Uterus (tissue), 4 donors: ENCODE measurements around the gene TRAPPC8. TPM values are rescaled to one million over a fixed set of nuclear protein-coding genes. Genes with fewer than 3 reads are reported as not detected.
"Not testable (repeated sequence)": the region's sequence is repeated elsewhere in the genome, so short reads cannot be mapped to it uniquely, and the experiment has no call there.

Source experiments
- DNase-seq, 2 donors: peaks; one replicate each; pipeline ENCODE4 v3.0.0-alpha.2; 2019 to 2020
- H3K27ac ChIP-seq, 2 donors: fragments of 200-600 bp; sonication (generic); 1 replicate in 1 of 2; 2 replicates in 1 of 2; pipeline ENCODE4 v1.5.1; 2016 to 2018
- H3K27me3 ChIP-seq, 2 donors: fragments of 200-600 bp; sonication (generic); one replicate each; pipeline ENCODE4 v1.5.1; 2018 to 2019; ENCODE audit warnings: control low read depth in 1 of 2
- H3K36me3 ChIP-seq, 2 donors: fragments of 200-600 bp; sonication (generic); one replicate each; pipeline ENCODE4 v1.5.1; 2019; ENCODE audit warnings: control low read depth in 1 of 2
- H3K4me1 ChIP-seq, 2 donors: fragments of 200-600 bp; sonication (generic); one replicate each; pipeline ENCODE4 v1.5.1; 2018 to 2019; ENCODE audit warnings: control low read depth in 1 of 2
- H3K4me3 ChIP-seq, 2 donors: fragments of 200-600 bp; sonication (generic); 1 replicate in 1 of 2; 2 replicates in 1 of 2; pipeline ENCODE4 v1.5.1; 2018 to 2019; ENCODE audit warnings: mild to moderate bottlenecking in 1 of 2
- H3K9me3 ChIP-seq, 2 donors: fragments of 200-600 bp; sonication (generic); one replicate each; pipeline ENCODE4 v1.5.1; 2019; ENCODE audit warnings: control low read depth in 1 of 2
- CTCF ChIP-seq, 4 experiments: fragments of 200-600 bp in 2 of 4; fragments of 450-650 bp in 2 of 4; sonication (generic) in 2 of 4; IDR thresholded peaks; one replicate each; pipeline ENCODE4 v1.5.1; 2016 to 2019; ENCODE audit warnings: antibody characterized with exemption in 4 of 4, mild to moderate bottlenecking in 2 of 4, moderate library complexity in 1 of 4
- POLR2A ChIP-seq, 2 donors: fragments of 450-650 bp; IDR thresholded peaks; one replicate each; pipeline ENCODE4 v1.6.1; 2016; ENCODE audit warnings: antibody characterized with exemption in 2 of 2, mild to moderate bottlenecking in 1 of 2, moderate library complexity in 1 of 2
- intact Hi-C: fragments of 100-400 bp; cut with DNase I; formaldehyde crosslinking; loops from one replicate; pipeline ENCODE4 v1.15.1; 2023; ENCODE audit warnings: low total_unique reads
- total RNA-seq, 4 donors: library from RNA; depleted of rRNA in 3 of 4; stranded (reverse); fragments of >200 nt in 3 of 4; gene quantifications; one replicate each; pipeline versions ENCODE4 v1.1.0 to v1.2.4, GENCODE V29; 2014 to 2023
- donor health status: DM: yes; HTN: yes; CAD: no.

Gene TRAPPC8
- total RNA-seq, 4 donors from 2014 or later, result 29.1 to 98.5 (median 53.0) TPM

GRCh38 chr18:31952223-31952622 is 9.3 kb upstream of the TRAPPC8 start:
- Histone ChIP-seq H3K4me3 (no peak overlapping the region), H3K36me3 (no peaks in the 10 kb centered on the region), H3K4me1 (no peaks in the 10 kb centered on the region), H3K9me3 (no peaks in the 10 kb centered on the region), H3K27me3 (no peaks in the 10 kb centered on the region), H3K27ac (no peak overlapping the region)
- no peak for TF ChIP-seq POLR2A (IDR thresholded peaks at IDR 0.05)
- no peak for DNase-seq
- intact Hi-C loops, result no loop called here

DNA sequence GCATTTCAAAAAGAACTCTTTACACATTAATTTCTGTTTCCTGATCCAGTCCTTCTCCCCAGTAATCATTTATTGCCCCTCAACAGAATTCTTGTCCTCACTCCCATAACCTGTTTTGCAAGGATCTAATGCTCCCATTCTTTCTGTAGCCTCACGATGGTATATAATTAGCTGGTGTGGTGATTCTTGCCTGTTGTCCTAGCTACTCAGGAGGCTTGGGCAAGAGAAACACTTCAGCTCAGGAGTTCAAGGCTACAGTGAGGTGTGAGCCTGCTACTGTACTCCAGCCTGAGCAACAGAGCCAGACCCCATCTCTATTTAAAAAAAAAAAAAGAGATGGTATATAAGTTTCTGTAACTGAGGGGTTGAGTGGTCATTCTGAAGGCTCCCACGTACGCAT is 7.7 kb upstream of the TRAPPC8 start:
- Histone ChIP-seq H3K27me3 (no peaks in the 10 kb centered on the region), H3K36me3 (no peaks in the 10 kb centered on the region), H3K4me3 (no peak overlapping the region), H3K27ac (no peak overlapping the region), H3K4me1 (no peaks in the 10 kb centered on the region), H3K9me3 (no peaks in the 10 kb centered on the region)
- intact Hi-C loops, result no loop called here
- TF ChIP-seq CTCF (IDR thresholded peaks at IDR 0.05) (no peak), POLR2A (IDR thresholded peaks at IDR 0.05) (no peak)
- DNase-seq, result no peak

- H3K27ac ChIP-seq, H3K9me3 ChIP-seq, H3K36me3 ChIP-seq, H3K4me1 ChIP-seq, H3K4me3 ChIP-seq, DNase-seq, intact Hi-C loops, H3K27me3 ChIP-seq: not testable (repeated sequence)
Observed at GRCh38 chr18:31948349-31948748, 5.4 kb upstream of the TRAPPC8 start.

GRCh38 chr18:31946305-31947046 is 3.5 kb upstream of the TRAPPC8 start:
- intact Hi-C loops, result no loop called here
- TF ChIP-seq POLR2A (IDR thresholded peaks at IDR 0.05), result no peak
- TF ChIP-seq CTCF (IDR thresholded peaks at IDR 0.05), result no peak
- no peak for DNase-seq
- Histone ChIP-seq H3K4me1 (peaks cover 0 to 4% of the 10 kb centered on the region in 2 donors), H3K36me3 (no peaks in the 10 kb centered on the region), H3K27ac (no peak overlapping the region), H3K9me3 (no peaks in the 10 kb centered on the region), H3K27me3 (no peaks in the 10 kb centered on the region), H3K4me3 (no peak overlapping the region)

DNA sequence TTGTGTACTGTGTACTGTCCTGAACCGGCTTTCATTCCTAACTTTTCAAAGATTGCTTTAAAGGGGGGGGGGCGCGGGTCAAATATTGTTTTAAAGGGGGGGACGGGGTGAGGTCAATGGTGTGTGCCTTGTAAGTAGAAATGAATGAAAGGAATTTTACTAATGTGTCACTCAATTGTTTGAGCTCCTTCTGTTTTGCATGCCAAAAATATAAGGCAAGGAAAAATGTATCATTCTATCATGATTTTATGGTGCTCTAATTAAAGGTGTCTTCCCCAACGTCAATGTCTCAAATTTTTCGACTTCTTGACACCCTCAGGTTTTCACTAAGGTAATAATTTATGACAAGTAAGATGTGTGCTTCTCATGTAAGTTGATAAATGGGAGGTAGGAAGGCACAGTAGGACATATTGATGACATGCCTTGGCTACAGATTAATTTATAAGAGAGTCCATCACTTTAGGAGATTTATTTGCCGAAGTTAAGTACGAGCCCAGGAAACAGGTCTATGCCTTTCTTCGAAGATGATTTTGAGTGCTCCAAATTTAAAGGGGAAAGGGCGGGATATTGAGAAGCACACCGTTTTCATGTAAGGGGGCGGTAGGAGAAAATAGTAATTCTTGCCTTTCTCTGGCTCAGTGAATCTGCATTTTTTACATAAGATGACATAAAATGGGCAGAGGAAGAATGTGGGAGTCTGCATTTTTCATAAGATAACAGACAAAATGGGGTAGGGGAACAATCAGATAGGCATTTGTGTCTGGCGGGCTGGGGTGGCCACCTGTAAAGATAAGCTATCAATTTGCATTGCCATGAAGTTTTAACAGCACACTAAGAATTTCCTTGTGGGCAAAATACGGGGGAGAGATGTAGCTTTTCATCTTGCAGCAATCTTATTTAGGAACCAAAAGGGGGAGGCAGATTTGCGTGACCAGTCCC is 1.2 kb upstream of the TRAPPC8 start:
- peaks cover 0 to 9% of the 10 kb centered on the region in 2 donors for H3K4me1 ChIP-seq
- H3K27me3 ChIP-seq, result no peaks in the 10 kb centered on the region
- peak overlapping the region; percentile 84 to 89 for H3K27ac ChIP-seq
- H3K4me3 ChIP-seq, result peak overlapping the region; percentile 88 to 92
- intact Hi-C loops, result no loop called here
- H3K36me3 ChIP-seq, result no peaks in the 10 kb centered on the region
- TF ChIP-seq CTCF (IDR thresholded peaks at IDR 0.05) (no peak), POLR2A (IDR thresholded peaks at IDR 0.05) (no peak)
- no peak for DNase-seq
- no peaks in the 10 kb centered on the region for H3K9me3 ChIP-seq
